ENCODE measurements around the gene SLC16A8. TPM values are rescaled to one million over a fixed set of nuclear protein-coding genes. Genes with fewer than 3 reads are reported as not detected.
A peak's percentile ranks its signal among the peaks of the same experiment; 100 is the strongest.

The SLC16A8 gene
- total and polyA plus RNA-seq, 9 of the 15 experiments (the other 6 are each of a cell fraction or from before 2014, with no cell fraction given) = not detected

- no peak for TF ChIP-seq ZC3H8 (IDR thresholded peaks at IDR 0.05)
- no peak for TF ChIP-seq PPARD (CRISPR knock-in tag; IDR thresholded peaks at IDR 0.05)
- TF ChIP-seq SP1 (CRISPR knock-in tag; IDR thresholded peaks at IDR 0.05) = no peak
- no peak for TF ChIP-seq ZNF778 (CRISPR knock-in tag; IDR thresholded peaks at IDR 0.05)
- peak; percentile 63 for TF ChIP-seq CBFA2T3 (IDR thresholded peaks at IDR 0.05)
- no peak for TF ChIP-seq ZNF785 (CRISPR knock-in tag; IDR thresholded peaks at IDR 0.05)
- no peak for TF ChIP-seq NONO (IDR thresholded peaks at IDR 0.05; ENCODE audit: low read depth in 2 of 2, low read length in 1 of 2)
- TF ChIP-seq, protein P1, sequence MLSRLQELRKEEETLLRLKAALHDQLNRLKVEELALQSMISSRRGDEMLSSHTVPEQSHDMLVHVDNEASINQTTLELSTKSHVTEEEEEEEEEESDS (CRISPR knock-in tag; IDR thresholded peaks at IDR 0.05) = no peak
- TF ChIP-seq SRSF1 (IDR thresholded peaks at IDR 0.05; ENCODE audit: low read depth, low read length) = no peak
- TF ChIP-seq FUS (optimal IDR thresholded peaks at IDR 0.05; ENCODE audit: low read depth, low read length) = no peak
- TF ChIP-seq HIVEP1 (CRISPR knock-in tag; IDR thresholded peaks at IDR 0.05) = no peak
- no peak for TF ChIP-seq POU5F1 (IDR thresholded peaks at IDR 0.05; ENCODE audit: borderline replicate concordance, low read depth, low read length, partially characterized antibody)
- peak; percentile 13; the same call in 1 of the 2 replicates for TF ChIP-seq KLF6 (CRISPR knock-in tag; IDR thresholded peaks at IDR 0.05; ENCODE audit: borderline replicate concordance)
- TF ChIP-seq BRCA1 (IDR thresholded peaks at IDR 0.05) = no peak
- TF ChIP-seq BRCA1 (CRISPR knock-in tag; IDR thresholded peaks at IDR 0.05) = no peak
- TF ChIP-seq SRSF7 (optimal IDR thresholded peaks at IDR 0.05; ENCODE audit: low read depth, low read length) = no peak
- TF ChIP-seq, protein P2, sequence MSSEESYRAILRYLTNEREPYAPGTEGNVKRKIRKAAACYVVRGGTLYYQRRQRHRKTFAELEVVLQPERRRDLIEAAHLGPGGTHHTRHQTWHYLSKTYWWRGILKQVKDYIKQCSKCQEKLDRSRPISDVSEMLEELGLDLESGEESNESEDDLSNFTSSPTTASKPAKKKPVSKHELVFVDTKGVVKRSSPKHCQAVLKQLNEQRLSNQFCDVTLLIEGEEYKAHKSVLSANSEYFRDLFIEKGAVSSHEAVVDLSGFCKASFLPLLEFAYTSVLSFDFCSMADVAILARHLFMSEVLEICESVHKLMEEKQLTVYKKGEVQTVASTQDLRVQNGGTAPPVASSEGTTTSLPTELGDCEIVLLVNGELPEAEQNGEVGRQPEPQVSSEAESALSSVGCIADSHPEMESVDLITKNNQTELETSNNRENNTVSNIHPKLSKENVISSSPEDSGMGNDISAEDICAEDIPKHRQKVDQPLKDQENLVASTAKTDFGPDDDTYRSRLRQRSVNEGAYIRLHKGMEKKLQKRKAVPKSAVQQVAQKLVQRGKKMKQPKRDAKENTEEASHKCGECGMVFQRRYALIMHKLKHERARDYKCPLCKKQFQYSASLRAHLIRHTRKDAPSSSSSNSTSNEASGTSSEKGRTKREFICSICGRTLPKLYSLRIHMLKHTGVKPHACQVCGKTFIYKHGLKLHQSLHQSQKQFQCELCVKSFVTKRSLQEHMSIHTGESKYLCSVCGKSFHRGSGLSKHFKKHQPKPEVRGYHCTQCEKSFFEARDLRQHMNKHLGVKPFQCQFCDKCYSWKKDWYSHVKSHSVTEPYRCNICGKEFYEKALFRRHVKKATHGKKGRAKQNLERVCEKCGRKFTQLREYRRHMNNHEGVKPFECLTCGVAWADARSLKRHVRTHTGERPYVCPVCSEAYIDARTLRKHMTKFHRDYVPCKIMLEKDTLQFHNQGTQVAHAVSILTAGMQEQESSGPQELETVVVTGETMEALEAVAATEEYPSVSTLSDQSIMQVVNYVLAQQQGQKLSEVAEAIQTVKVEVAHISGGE (CRISPR knock-in tag; IDR thresholded peaks at IDR 0.05) = peak in 1 of 3 experiments; percentile 37; a peak in 1 of 6 replicates
- TF ChIP-seq GATAD2B (IDR thresholded peaks at IDR 0.05; ENCODE audit: borderline replicate concordance) = no peak
- TF ChIP-seq, protein P3, sequence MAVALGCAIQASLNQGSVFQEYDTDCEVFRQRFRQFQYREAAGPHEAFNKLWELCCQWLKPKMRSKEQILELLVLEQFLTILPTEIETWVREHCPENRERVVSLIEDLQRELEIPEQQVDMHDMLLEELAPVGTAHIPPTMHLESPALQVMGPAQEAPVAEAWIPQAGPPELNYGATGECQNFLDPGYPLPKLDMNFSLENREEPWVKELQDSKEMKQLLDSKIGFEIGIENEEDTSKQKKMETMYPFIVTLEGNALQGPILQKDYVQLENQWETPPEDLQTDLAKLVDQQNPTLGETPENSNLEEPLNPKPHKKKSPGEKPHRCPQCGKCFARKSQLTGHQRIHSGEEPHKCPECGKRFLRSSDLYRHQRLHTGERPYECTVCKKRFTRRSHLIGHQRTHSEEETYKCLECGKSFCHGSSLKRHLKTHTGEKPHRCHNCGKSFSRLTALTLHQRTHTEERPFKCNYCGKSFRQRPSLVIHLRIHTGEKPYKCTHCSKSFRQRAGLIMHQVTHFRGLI (CRISPR knock-in tag; IDR thresholded peaks at IDR 0.05) = no peak
- peak; percentile 35; the same call in 1 of the 2 replicates for TF ChIP-seq EP300 (IDR thresholded peaks at IDR 0.05; ENCODE audit: low read length)
- TF ChIP-seq GTF2B (IDR thresholded peaks at IDR 0.05; ENCODE audit: extremely low read depth, insufficient read length) = no peak
- TF ChIP-seq SMARCE1 (IDR thresholded peaks at IDR 0.05) = no peak
- TF ChIP-seq RBFOX2 (IDR thresholded peaks at IDR 0.05; ENCODE audit: low read depth, low read length) = peak; percentile 79
- TF ChIP-seq ZNF830 (CRISPR knock-in tag; IDR thresholded peaks at IDR 0.05) = no peak
- no peak for TF ChIP-seq U2AF1 (optimal IDR thresholded peaks at IDR 0.05; ENCODE audit: low read depth, low read length)
Measured at GRCh38 chr22:38126928-38127668, 43.1 kb upstream of the SLC16A8 start (continued).
